ENCODE measurements around the gene ADORA3. TPM values are rescaled to one million over a fixed set of nuclear protein-coding genes. Genes with fewer than 3 reads are reported as not detected.

ADORA3 gene
- total RNA-seq, 1 experiment from 2014 or later: 0.15 TPM

DNA sequence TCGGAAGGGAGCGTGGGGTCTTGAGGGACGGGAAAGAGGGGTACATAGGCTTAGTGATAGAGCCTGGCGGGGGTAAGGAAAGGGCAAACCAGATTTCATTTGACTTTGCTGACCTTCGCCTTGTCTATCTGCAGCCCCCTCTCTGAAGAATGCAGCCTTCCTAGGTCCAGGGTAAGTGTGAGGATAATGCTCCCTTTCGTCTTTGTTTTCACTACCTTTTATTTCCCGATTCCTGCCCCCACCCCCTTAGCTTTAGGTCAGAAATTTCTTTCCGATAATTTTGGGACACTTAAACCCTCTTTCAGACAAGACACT, 53.8 kb downstream of the ADORA3 start:
- no peaks in the 10 kb centered on the region for H3K9me3 Mint-ChIP-seq
- peaks cover 26% of the 10 kb centered on the region for H3K36me3 Mint-ChIP-seq
- no peak for TF ChIP-seq ZNF317 (CRISPR knock-in tag; IDR thresholded peaks at IDR 0.05; ENCODE audit: borderline replicate concordance, low read depth)
- no peak for TF ChIP-seq NR2C2 (CRISPR knock-in tag; IDR thresholded peaks at IDR 0.05)
- TF ChIP-seq, protein P1, sequence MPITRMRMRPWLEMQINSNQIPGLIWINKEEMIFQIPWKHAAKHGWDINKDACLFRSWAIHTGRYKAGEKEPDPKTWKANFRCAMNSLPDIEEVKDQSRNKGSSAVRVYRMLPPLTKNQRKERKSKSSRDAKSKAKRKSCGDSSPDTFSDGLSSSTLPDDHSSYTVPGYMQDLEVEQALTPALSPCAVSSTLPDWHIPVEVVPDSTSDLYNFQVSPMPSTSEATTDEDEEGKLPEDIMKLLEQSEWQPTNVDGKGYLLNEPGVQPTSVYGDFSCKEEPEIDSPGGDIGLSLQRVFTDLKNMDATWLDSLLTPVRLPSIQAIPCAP (CRISPR knock-in tag; IDR thresholded peaks at IDR 0.05): no peak
- TF ChIP-seq, protein P2, sequence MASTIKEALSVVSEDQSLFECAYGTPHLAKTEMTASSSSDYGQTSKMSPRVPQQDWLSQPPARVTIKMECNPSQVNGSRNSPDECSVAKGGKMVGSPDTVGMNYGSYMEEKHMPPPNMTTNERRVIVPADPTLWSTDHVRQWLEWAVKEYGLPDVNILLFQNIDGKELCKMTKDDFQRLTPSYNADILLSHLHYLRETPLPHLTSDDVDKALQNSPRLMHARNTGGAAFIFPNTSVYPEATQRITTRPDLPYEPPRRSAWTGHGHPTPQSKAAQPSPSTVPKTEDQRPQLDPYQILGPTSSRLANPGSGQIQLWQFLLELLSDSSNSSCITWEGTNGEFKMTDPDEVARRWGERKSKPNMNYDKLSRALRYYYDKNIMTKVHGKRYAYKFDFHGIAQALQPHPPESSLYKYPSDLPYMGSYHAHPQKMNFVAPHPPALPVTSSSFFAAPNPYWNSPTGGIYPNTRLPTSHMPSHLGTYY (CRISPR knock-in tag; IDR thresholded peaks at IDR 0.05): no peak
- TF ChIP-seq SP1 (CRISPR knock-in tag; conservative IDR thresholded peaks at IDR 0.05): no peak
- no peak for TF ChIP-seq ZNF121 (CRISPR knock-in tag; IDR thresholded peaks at IDR 0.05)
- TF ChIP-seq ZNF423 (CRISPR knock-in tag; IDR thresholded peaks at IDR 0.05): no peak
- no peak for TF ChIP-seq OVOL2 (CRISPR knock-in tag; IDR thresholded peaks at IDR 0.05; ENCODE audit: borderline replicate concordance)
- TF ChIP-seq, protein P3, sequence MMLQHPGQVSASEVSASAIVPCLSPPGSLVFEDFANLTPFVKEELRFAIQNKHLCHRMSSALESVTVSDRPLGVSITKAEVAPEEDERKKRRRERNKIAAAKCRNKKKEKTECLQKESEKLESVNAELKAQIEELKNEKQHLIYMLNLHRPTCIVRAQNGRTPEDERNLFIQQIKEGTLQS (CRISPR knock-in tag; conservative IDR thresholded peaks at IDR 0.05): no peak
- TF ChIP-seq, protein P4, sequence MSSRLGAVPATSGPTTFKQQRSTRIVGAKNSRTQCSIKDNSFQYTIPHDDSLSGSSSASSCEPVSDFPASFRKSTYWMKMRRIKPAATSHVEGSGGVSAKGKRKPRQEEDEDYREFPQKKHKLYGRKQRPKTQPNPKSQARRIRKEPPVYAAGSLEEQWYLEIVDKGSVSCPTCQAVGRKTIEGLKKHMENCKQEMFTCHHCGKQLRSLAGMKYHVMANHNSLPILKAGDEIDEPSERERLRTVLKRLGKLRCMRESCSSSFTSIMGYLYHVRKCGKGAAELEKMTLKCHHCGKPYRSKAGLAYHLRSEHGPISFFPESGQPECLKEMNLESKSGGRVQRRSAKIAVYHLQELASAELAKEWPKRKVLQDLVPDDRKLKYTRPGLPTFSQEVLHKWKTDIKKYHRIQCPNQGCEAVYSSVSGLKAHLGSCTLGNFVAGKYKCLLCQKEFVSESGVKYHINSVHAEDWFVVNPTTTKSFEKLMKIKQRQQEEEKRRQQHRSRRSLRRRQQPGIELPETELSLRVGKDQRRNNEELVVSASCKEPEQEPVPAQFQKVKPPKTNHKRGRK (CRISPR knock-in tag; IDR thresholded peaks at IDR 0.05; ENCODE audit: borderline replicate concordance): no peak
- no peak for TF ChIP-seq RELA (CRISPR knock-in tag; IDR thresholded peaks at IDR 0.05; ENCODE audit: borderline replicate concordance)
- TF ChIP-seq NR1H2 (CRISPR knock-in tag; IDR thresholded peaks at IDR 0.05): no peak
- no peak for TF ChIP-seq FOXK1 (CRISPR knock-in tag; IDR thresholded peaks at IDR 0.05)
- TF ChIP-seq, protein P5, sequence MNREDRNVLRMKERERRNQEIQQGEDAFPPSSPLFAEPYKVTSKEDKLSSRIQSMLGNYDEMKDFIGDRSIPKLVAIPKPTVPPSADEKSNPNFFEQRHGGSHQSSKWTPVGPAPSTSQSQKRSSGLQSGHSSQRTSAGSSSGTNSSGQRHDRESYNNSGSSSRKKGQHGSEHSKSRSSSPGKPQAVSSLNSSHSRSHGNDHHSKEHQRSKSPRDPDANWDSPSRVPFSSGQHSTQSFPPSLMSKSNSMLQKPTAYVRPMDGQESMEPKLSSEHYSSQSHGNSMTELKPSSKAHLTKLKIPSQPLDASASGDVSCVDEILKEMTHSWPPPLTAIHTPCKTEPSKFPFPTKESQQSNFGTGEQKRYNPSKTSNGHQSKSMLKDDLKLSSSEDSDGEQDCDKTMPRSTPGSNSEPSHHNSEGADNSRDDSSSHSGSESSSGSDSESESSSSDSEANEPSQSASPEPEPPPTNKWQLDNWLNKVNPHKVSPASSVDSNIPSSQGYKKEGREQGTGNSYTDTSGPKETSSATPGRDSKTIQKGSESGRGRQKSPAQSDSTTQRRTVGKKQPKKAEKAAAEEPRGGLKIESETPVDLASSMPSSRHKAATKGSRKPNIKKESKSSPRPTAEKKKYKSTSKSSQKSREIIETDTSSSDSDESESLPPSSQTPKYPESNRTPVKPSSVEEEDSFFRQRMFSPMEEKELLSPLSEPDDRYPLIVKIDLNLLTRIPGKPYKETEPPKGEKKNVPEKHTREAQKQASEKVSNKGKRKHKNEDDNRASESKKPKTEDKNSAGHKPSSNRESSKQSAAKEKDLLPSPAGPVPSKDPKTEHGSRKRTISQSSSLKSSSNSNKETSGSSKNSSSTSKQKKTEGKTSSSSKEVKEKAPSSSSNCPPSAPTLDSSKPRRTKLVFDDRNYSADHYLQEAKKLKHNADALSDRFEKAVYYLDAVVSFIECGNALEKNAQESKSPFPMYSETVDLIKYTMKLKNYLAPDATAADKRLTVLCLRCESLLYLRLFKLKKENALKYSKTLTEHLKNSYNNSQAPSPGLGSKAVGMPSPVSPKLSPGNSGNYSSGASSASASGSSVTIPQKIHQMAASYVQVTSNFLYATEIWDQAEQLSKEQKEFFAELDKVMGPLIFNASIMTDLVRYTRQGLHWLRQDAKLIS (CRISPR knock-in tag; IDR thresholded peaks at IDR 0.05; ENCODE audit: borderline replicate concordance): no peak
- DNase-seq (ENCODE audit: low spot score): no peak
- ChIA-PET POLR2A (interaction anchor here (1.0 kb wide), 1 partner anchor 171 kb away, joined by 3 read pairs; no protein-coding TSS in a partner anchor), CTCF (interaction anchor here (0.8 to 1.3 kb wide), 4 partner anchors 50 to 288 kb away, joined by 3 to 14 read pairs (median 5); no protein-coding TSS in a partner anchor)
- H3K4me3 Mint-ChIP-seq: peak overlapping the region; percentile 100
- H3K27me3 Mint-ChIP-seq (ENCODE audit: low read depth): no peaks in the 10 kb centered on the region
- peak; percentile 43 for ATAC-seq
- H3K4me1 Mint-ChIP-seq: peaks cover 31% of the 10 kb centered on the region
- H3K27ac Mint-ChIP-seq: peak overlapping the region; percentile 99

Other genes starting within 250 kb of the ADORA3 start
- gene CHIA, start 212.8 kb downstream of the ADORA3 start, total RNA-seq (2021): not detected in 3 replicates
- 2.3 to 3.9 TPM (median 2.7 TPM) in 3 replicates for gene OVGP1, start 75.9 kb downstream of the ADORA3 start, total RNA-seq (2021)
- 52.3 to 64.5 TPM (median 57.5 TPM) in 3 replicates for gene WDR77, start 54.4 kb downstream of the ADORA3 start, total RNA-seq (2021)
- 243 to 284 TPM (median 253 TPM) in 3 replicates for gene ATP5PB, start 54.2 kb downstream of the ADORA3 start, total RNA-seq (2021)
- gene C1orf162, start 29.6 kb downstream of the ADORA3 start, total RNA-seq (2021): 0.77 to 0.92 TPM (median 0.78 TPM) in 3 replicates
- gene TMIGD3, start within 50 bp of the ADORA3 start, total RNA-seq (2021): not detected in 3 replicates
- 25.4 to 28.3 TPM (median 27.4 TPM) in 3 replicates for gene RAP1A, start 116.2 kb upstream of the ADORA3 start, total RNA-seq (2021)
- gene INKA2, start 235.8 kb upstream of the ADORA3 start, total RNA-seq (2021): 19.2 to 22.5 TPM (median 20.1 TPM) in 3 replicates